ENCODE results near the gene ITGA2B.
"Not testable (repeated sequence)": the region's sequence is repeated elsewhere in the genome, so short reads cannot be mapped to it uniquely, and the experiment has no call there.

ITGA2B gene

DNA sequence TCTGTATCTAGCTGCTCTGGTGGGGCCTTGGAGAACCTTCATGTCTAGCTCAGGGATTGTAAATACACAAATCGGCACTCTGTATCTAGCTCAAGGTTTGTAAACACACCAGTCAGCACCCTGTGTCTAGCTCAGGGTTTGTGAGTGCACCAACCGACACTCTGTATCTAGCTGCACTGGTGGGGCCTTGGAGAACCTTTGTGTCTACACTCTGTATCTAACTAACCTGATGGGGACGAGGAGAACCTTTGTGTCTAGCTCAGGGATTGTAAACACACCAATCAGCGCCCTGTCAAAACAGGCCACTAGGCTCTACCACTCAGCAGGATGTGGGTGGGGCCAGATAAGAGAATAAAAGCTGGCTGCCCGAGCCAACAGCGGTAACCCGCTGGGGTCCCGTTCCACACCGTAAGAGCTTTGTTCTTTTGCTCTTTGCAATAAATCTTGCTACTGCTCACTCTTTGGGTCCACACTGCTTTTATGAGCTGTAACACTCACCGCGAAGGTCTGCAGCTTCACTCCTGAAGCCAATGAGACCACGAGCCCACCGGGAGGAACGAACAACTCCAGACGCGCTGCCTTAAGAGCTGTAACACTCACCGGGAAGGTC is 19.9 kb downstream of the ITGA2B start:
- not testable (repeated sequence) for DNase-seq (ENCODE audit: low read depth in 4 of 4, low spot score in 1 of 4)

DNA sequence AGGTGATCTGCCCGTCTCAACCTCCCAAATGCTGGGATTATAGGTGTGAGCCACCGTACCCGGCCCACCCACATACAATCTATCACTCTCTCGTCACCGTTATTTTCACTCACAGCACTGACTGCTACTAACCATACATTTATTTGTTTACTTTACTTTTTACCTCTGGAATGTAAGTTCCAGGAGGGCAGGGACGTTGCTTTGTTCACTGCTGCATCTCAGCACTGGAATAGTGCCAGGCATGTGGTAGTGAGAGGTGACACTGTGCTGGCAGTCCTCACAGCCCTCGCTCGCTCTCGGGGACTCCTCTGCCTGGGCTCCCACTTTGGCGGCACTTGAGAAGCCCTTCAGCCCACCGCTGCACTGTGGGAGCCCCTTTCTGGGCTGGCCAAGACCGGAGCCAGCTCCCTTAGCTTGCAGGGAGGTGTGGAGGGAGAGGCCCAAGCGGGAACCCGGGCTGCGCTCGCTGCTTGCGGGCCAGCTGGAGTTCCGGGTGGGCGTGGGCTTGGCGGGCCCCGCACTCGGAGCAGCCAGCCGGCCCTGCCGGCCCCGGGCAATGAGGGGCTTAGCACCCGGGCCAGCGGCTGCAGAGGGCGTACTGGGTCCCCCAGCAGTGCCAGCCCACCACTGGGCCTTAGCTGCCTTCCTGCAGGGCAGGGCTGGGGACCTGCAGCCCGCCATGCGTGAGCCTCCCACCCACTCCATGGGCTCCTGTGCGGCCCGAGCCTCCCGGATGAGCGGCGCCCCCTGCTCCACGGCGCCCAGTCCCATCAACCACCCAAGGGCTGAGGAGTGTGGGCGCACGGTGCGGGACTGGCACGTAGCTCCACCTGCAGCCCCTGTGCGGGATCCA is 20.8 kb downstream of the ITGA2B start:
- DNase-seq (ENCODE audit: low read depth in 4 of 4, low spot score in 1 of 4) = not testable (repeated sequence)

DNA sequence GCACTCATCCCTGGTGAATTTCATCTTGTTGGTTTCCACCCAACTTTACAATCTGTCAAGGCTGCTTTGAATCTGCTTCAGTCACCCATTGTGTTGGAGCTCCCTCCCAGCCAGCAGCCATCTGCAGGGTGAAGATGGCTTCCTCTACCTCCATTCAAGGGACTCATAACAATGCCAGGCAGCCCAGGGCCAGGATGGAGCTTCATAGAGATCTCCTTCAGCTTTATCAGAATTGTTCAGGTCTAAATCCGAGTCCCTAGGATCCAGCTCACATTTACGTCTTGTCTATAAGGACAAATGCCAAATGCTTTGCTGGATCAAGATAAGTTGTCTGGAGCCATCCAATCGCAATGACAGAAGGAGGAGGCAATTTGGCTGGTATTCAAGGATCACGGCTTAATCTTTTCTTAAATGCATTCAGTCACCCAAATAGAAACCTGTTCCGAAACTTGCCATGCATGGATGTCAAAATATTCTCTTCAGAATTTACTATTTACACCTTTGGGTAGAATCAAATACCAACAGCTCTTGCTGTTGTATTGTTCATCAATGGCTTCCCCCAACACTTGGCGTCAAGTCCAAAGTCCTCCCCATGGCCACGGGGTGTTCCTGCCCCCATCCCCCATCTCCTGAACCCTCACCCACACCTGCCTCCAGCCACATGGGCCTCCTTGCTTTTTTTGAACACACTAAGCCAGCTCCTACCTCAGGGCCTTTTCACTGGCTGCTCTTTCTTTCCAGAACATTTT is 22.0 kb downstream of the ITGA2B start:
- DNase-seq (ENCODE audit: low read depth in 4 of 4, low spot score in 1 of 4) = no peak

DNA sequence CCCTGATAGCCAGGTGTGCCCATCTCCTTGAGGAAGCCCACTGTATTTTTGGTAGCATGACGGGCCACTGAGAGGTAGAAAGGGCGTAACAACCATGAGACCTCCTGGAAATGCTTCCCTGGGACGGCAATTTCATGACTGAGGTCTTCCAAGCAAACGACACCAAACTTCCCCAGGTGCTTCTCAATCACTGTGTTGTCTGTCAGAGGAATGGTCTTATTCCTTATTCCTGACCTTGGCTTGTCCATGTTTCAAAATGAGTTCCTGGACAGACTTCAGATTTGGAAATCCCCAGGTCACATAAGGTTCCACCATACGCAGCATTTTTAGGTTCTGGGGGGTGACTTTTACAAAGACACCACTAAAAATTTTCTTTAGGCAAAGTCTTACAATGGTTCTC is 24.4 kb downstream of the ITGA2B start:
- not testable (repeated sequence) for DNase-seq (ENCODE audit: low read depth in 4 of 4, low spot score in 1 of 4)

DNA sequence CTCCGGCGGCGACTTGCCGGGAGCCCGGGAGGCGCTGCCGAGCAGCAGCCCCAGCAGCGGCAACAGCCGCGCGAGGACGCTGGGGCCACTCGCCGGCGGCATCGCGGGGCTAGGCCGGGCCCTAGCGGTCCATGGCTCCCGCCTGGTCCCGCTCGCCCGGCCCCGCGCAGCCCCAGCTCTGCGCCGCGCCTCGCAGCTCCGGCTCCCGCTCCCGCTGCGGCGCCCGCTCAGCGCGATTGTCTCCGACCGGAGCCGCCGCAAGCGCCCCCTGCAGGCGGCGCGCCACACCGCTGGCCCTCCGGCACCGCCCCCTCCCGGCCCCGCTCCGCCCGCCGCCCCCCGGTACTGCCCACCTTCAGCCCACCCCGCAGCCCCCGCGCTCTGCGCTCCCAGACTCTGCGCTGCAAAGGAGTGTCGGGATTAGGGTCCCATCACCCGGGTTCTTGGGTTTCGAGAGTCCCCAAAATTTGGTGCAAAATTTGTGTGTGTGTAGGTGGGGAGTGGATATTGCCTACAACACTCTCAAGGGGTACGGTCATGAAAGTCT is 25.8 kb downstream of the ITGA2B start, which contains the start of gene FAM171A2:
Gene FAM171A2 (minus strand): TSS at position 241 of the 547 bp plus-strand sequence. CDS start 139 bp downstream, at position 102.
- peak; percentile 40 to 52 (median 48) for DNase-seq (ENCODE audit: low read depth in 4 of 4, low spot score in 1 of 4)

DNA sequence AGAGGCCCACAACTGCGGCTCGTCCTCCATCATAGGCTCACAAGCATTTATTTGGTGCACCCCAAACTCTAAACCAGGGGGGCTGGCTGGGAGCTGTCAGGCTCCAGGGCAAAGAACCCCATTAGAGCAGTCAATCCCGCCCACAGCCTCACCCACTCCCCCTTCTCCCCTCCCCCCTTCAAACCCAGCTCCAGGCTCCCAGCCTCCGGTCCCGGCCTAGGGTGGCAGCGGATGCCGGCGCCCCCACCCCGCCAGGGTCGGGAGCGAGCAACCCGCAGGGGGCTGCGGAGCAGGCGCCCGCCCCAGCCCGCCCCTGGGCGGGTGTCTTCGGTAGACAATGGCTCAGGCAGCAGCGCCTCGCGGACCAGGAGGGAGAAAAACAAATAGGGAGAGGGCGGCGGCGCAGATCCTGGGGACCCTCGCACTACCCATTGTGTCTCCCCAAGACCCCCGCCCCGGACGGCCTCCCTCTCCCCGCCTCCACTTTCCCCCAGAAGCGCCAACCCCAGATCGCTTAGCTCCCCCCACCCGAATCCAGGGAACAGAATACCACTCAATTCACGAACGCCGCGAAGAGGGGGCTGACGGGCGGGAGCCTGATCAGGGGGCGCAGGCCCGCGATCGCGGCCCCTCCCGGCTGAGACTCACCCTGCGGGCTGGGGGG is 26.4 kb downstream of the ITGA2B start:
- DNase-seq (ENCODE audit: low read depth in 4 of 4, low spot score in 1 of 4) = no peak

DNA sequence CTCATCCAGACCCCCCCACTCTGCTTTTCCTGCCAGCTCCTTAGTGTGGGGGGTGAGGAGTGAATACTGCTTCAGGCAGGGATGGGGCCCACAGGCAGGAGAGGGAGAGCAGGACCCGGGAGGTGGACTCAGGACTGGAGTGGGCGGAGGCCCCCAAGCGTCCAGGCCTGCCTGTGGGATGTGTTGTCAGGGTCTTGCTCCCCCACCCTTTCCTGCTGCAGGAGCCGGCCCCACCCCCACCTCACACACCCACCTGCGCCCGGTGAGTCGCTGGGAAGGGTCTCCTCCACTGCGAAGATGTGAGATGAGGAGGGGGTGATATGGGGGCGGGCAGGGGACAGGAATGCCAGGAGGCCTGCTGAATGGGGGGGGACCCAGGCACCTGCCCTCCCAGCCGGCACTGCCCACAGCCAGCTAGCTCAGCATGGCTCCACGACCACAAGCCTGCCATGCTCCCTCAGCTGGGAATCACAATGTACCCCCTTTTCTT is 26.9 kb downstream of the ITGA2B start:
- no peak for DNase-seq (ENCODE audit: low read depth in 4 of 4, low spot score in 1 of 4)

DNA sequence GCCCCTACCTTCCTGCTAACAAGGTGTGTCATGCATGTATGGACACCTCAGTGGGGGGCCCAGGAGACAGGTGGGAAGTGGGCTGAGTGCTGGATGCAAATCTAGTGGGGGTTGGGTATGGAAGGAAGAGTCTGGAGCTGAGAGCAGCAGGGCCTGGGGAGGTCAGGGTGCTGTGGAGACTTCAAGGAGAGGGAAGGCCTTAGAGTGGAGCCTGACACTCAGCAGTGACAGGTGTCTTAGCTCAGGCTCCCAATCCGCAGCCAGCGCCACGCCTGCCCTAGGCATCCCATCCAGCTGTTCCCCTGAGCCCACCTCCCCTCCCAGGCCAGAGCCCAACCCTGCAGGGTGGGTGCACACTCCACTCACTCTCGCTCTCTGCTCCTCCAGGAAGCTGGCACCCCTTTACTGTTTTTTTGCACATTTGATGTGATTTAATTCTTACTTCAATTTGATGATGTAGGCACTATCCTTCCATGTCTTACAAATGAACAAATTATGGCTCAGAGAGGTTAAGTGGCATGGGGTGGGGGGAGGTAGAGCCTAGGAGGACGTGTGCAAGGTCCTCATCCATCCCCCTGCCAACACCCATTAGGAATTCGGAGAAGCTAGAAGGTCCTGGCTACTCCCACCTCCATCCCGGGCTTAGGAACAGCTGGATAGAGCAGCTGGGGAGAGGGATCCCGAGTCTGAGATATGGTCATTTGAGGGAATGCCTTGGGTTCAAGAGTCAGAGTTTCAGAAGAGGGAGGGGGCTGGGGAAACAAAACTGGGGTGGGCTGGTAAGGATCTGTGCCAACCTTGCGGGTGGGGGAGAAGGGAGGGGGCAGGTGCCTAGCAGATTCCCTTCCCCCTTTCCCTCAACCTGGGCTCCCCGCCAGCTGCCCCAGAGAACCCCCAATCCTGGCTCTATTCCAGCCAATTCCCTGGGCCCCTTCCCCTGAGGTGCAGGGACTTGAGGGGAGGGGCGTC is 27.9 kb downstream of the ITGA2B start:
- DNase-seq (ENCODE audit: low read depth in 4 of 4, low spot score in 1 of 4) = no peak

DNA sequence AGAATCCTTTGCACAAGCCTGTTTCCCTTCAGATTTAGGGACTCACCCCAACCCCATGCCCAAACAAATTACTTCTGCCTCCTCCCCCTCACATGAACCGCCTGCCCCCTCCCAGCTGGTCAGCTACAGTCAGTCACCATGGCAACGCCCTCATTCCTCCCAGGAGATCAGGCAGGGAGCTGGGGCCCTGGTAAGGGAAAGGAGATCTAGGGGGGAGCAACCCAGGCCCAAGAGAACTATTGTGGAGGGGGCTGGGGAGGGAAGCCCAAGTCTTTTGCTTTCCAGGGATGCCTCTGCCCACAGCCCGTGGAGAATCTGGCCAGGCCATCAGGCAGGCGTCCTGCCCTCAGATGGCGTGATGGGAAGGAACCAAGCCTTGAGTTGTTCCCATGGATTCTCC is 28.6 kb downstream of the ITGA2B start:
- no peak for DNase-seq (ENCODE audit: low read depth in 4 of 4, low spot score in 1 of 4)

DNA sequence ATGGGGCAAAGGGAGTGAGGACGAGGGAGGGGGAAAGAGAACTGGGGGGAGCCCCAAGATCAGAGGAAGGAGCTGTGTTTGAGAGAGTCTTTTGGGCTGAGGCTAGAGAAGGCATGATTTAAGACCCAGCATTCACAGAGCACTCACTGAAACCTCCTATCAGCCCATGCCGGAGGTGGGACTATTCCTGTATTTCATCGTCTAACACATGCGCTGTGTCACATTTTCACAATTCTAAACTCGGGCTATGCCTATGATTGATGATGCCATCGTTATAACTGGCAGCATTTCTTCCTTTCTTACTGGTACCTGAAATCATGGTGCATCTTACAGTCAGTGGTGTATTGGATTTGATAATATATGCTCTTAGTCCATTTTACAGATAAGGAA is 29.3 kb downstream of the ITGA2B start:
- DNase-seq (ENCODE audit: low read depth in 4 of 4, low spot score in 1 of 4) = no peak

DNA sequence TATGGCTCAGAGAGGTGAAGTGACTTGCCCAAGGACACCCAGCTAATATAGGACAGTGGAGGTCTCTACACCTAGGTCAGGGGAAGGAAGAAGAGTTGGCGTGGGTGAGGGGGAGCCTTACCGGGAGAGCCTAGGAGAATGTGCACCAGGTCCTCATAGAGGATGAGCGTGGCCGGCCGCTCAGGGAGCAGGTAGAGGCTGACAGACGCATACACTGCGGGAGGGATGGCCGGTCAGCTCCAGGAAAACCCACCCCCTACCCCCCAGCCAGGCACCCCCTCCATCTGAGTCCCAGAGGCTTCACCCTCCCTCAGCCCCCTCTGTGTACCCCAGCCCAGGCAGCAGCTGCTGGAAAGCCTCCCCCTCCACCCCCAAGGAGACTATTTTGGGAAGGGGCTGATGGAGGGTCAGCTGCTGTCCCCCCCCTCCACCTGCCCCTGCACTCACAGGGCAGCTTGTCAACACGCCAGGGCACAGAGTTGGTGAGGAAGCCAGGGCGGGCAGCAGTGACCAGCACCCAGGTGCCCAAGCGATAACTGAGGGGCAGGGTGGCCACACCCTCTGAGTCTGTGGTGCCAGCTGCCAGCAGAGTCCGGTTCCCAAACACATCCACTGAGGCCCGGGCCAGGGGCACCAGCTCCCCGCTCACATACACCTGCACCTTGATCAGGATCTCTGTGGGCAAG is 29.8 kb downstream of the ITGA2B start:
- no peak for DNase-seq (ENCODE audit: low read depth in 4 of 4, low spot score in 1 of 4)

DNA sequence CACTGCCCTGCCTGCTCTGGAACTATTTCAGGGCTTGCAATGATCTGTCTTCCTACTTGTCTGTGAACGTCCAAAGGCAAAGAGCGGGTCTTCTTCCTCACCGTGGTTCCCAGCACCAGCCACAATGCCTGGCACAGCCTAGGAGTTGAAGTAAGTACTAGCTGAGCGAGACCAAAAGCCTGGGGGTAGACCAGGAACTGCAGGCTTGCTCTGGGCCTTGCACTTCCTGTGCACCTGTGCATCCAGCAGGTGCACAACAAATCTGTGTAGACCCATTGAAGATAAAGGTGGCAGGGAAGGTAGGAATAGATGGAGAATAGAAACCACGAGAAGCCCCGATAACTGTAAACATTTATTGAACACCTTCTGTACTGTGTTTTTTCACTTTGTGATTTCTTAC is 30.4 kb downstream of the ITGA2B start:
- DNase-seq (ENCODE audit: low read depth in 4 of 4, low spot score in 1 of 4) = no peak

DNA sequence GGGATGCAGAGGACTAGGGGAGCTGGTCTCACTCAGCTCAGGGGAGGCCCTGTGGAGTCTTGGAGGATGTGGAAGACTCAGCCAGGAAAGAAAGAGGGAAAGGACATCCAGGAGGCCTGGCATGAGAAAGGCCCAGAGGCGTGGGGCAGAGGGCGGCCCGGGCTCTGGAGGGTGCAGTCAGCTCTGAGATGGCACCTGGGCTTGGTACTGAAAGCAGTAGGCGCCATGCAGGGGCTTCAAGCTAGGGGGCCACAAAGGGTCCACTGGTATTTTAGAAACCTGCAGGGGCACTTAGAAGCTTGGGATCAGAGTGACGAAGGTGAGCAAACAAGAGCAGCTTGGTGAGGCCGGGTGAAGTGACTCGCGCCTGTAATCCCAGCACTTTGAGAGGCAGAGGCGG is 31.4 kb downstream of the ITGA2B start:
- no peak for DNase-seq (ENCODE audit: low read depth in 4 of 4, low spot score in 1 of 4)

DNA sequence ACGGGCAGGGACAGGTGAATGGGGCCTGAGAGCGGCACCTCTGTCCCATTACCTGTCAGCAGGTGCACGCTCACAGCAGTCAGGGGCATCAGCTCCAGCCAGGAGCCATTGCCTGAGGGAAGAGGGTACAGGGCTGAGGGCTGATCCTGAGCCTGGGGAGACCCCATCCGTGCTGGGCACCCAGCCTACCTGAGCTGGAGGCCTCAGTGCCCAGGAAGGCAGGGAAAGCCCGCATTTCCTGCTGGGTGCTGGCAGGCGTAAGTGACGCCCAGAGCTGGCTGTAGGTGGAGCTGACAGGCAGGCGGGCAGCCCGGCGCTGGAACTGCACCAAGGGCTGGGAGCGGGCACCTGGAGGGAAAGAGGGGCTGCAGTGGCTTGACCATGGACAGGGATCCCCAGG is 33.2 kb downstream of the ITGA2B start:
- DNase-seq (ENCODE audit: low read depth in 4 of 4, low spot score in 1 of 4) = no peak

DNA sequence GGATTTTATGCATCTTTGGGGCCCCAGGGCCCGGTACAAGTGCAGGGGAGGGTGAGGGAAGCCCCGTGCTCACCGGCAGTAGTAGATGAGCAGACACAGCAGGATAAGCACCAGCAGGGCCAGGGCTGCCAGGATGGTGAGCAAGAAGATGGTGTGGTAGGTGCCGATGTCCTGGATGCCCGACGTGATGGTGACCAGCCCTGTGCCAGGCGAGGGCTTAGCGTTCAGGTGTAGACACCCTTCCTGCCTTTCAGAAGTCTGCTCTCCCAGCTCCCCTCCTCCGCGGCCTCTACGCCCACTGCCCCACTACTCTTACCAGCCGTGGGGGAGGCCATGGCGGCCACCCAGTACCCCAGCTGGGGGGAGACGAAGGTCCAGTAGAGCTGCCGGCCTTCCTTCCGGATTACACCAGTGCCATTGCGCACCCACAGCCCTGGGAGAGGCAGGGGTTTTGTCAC is 33.8 kb downstream of the ITGA2B start:
- DNase-seq (ENCODE audit: low read depth in 4 of 4, low spot score in 1 of 4) = no peak

DNA sequence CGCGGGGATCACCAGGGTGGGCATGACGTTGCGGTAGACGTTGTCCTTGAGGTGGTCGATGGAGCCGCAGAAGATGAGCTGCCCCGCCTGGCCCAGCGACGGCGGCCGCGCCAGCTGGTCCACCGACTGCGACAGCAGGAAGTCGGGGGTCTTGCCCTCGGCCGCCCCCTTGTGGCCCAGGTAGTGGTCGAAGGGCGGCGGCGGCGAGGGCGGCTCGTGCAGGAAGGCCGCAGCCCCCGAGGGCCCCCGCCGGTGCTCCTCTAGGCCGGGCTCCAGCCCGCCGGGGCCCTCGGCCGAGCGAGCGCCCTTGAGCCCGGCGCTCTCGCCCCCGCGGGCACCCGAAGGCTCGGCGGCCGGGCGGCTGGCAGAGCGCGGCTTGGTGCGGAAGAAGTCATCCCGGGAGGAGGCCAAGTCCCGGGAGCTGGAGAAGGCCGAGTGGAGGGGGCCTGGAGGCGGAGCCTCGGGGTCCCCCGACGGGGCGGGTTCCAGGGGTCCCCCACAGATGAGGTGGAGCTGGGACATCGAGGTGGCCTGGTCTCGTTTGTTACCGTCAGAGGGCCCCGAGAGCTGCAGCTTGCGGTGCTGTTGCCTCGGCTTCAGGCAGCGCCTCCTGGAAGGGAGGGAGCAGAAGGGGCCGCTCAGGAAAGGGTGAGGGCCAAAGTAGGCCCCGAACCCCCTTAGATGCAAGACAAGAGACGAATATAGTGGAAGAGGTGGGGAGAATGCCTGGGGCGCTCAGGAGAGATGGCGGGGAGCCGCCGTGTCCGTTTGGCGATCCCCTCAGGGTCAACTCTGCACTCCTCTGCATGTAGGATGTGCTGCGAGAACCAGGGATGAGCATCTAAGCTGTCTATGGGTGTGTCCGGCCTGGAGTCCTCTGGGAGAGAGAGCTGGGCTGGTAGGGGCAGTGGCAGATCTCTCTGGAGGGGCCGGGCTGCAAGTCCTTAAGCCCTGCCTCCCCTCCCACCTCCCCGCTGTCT is 34.6 kb downstream of the ITGA2B start:
- peak in 1 of 4 experiments; percentile 45 for DNase-seq (ENCODE audit: low read depth in 4 of 4, low spot score in 1 of 4)

DNA sequence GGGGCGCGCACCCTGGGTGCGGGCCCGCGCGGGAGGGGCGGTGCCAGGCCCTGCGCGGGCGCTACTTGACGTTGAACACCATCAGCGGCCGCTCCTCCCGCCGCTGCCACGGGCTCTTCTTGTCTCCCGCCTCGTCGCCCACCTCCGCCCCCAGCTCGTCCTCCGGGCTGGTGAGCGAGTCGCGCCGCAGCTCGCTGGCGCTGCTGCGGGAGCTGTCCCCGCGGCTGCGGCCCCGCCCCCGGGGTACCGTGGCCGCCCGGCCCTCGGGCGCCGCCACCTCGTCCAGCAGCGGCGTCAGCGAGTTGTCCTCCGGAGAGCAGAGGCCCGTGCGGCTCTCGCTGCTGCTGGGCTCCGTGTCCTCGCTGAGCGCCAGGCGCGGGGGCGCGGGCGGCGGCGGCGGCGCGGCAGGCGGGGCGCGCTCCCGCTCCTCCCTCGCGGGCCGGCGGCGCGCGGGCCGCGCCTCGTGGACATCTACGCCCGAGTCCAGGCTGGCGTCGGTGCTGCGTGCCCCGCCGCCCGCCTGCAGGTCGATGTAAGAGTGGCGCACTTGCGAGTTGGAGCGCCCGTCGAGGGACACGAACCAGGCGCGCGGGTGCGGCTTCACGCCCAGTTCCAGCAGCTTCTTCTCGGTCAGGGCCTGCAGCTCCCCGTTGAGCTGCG is 35.6 kb downstream of the ITGA2B start:
- no peak for DNase-seq (ENCODE audit: low read depth in 4 of 4, low spot score in 1 of 4)

Data from stimulated activated CD4-positive, alpha-beta T cell treated with anti-CD3 and anti-CD28 coated beads, Interleukin-1b, Interleukin-23, amount 100 ng/mL, for 24 hours (primary cell).